Fibroblast of villous mesenchyme (primary cell): ENCODE data around the gene KCNQ5. TPM values are rescaled to one million over a fixed set of nuclear protein-coding genes. Genes with fewer than 3 reads are reported as not detected.

ENCODE experiments used
- DNase-seq: peaks from one replicate; pipeline ENCODE4 v3.0.0-alpha.2; 2010; ENCODE audit warnings: low read depth
- H3K4me3 ChIP-seq: 2 replicates; pipeline ENCODE4 v1.5.1; 2011; ENCODE audit warnings: low read depth, mild to moderate bottlenecking, low read length
- total RNA-seq: library from RNA; depleted of rRNA; stranded (reverse); fragments of >200 nt; gene quantifications from 2 replicates; pipeline ENCODE4 v1.2.3, GENCODE V29; 2012
- TF ChIP-seq, protein P1 (sequence below): IDR thresholded peaks from 2 replicates; pipeline ENCODE4 v1.5.1; 2012; ENCODE audit warnings: low read depth, mild to moderate bottlenecking, low read length; ENCODE audit not compliant: insufficient read depth

KCNQ5 gene
- total RNA-seq, 1 donor, result 0.86 TPM

DNA sequence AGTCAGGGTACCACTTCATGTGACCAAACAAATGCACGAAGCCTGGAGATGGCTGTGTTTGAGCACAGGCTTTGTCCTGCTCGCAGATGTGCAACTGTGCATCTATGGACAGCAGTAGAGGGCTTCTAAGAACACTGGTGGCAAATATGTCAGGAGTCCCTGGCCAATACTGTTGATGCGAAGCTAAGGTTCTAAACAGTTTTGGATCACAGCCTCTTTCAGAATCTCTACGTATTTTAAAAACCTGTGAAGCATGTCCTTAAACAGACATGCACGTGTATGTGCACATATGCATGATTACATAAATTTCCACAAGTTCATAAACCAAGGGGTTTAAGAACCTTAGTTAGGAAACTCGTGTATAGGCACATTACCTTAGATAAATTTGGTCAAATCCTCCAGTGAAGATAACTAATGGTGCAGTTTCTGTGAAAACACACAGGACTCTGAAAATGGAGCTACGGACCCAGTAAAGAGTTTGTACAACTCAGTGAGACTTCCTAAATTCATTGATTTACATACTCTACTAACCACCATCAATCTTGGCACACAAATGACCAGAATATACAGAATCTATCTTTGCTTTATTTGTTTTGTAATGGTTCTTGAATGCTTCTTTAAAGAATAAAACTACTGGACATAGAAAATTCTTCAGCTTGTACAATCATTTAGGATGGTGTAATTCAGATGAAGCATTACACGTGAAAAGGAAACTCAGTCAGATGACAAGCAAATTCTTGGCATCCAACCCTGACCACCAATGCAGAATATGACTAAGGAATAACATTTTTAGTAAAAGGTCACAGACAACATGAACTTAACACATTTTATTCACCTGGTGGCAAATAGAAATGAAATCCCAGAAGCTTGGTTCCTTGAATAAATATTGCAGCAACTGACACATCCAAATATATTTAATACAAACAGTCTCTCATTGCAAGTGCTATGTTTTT is 27.4 kb downstream of the KCNQ5 start:
- DNase-seq, result peak; percentile 58
- H3K4me3 ChIP-seq, result no peak overlapping the region
- TF ChIP-seq, protein P1, sequence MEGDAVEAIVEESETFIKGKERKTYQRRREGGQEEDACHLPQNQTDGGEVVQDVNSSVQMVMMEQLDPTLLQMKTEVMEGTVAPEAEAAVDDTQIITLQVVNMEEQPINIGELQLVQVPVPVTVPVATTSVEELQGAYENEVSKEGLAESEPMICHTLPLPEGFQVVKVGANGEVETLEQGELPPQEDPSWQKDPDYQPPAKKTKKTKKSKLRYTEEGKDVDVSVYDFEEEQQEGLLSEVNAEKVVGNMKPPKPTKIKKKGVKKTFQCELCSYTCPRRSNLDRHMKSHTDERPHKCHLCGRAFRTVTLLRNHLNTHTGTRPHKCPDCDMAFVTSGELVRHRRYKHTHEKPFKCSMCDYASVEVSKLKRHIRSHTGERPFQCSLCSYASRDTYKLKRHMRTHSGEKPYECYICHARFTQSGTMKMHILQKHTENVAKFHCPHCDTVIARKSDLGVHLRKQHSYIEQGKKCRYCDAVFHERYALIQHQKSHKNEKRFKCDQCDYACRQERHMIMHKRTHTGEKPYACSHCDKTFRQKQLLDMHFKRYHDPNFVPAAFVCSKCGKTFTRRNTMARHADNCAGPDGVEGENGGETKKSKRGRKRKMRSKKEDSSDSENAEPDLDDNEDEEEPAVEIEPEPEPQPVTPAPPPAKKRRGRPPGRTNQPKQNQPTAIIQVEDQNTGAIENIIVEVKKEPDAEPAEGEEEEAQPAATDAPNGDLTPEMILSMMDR, result no peak

DNA sequence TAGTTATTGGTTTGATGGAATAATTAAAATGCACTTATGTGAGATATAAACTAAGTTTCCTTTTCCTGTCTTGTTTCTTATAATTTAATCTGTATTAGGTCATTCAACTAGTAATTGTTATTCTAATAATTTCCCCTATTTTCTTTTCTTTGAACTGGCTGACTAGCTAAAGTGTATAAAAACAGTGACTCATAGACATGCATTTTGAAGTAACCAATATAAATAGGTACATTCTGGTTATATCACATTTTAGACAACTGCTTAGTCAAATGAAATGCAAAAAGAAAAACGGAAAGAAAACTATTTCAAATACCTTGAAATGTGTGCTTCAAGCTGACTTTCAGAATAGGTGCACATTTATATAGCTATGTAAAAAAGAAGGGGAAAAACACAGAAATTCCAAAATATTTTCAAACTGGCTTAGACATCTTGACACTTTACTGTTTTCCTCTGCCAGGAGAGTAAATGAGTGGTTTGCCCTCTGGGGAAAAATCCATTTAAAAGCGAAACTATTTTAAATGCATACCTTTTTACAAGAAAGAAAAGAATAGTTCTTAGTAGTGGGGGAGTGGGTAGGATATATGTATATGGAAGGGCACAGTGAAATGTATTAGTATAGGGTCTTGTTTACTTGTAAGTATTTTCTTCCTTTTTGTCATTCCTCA is 28.3 kb downstream of the KCNQ5 start:
- TF ChIP-seq, protein P1, result no peak
- DNase-seq, result no peak
- H3K4me3 ChIP-seq, result no peak overlapping the region

DNA sequence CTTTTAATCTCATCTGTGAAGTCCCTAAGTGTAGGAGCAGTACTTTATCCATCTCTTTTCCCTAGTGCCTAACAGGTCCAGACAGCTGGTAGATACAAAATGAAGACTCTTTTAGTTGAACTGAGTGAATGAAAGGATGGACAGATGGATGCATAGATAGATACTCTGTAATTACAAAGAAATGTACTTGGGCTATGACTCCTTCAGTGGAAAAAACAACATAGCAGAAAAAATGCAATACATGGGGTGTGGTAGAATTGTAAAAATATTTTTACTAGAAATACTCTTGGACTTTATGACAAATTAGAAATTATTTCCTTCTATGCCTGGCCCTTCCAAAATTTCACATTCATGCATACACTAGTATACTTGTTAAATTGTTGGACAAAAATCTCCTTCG is 29.3 kb downstream of the KCNQ5 start:
- no peak for DNase-seq
- H3K4me3 ChIP-seq, result no peak overlapping the region
- TF ChIP-seq, protein P1, result no peak

DNA sequence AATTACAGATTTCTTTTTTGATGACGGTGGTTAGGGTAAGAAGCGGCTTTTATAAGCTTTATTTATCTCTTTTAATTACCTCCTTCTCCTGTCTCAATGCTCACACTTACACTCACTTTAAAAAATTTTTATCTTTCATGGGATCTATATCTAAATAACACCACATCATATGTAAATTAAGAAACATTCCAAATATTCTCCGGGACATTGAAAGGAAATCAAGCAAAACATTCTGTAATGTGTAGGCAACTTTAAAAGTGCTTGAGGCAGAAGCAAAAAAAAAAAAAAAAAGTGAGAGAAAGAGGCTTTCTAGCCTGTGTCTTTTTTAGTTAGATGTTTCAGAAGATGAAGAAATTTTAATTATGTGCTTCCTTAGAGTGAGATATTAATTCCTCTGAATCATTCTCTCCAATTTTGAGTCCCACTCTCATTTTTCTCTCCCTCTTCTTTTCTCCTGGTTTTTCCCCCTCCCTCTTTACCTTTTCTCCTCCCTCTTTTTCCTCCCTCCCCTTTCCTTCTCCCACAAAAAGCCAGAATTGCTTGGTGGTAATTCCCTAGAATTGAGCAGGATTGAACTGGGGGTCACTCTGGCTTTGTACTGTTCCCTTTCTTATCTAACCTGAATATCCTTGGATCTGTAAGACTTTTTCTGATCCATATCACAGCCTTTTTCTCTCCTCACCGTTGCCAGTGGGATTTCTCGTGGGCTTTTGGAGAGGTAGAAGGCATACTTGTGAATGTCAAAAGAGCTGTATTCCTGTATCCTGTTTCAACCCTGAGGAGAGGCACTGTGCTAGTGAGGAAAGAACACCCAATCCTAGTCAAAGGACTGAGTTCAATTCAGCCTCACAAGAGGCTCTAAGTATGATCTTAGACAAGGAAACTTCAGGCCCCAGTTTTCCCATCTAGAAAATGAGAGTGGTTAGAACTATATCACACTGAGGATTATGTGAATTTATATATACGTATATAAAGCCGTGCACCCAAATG is 30.4 kb downstream of the KCNQ5 start:
- TF ChIP-seq, protein P1, result no peak
- no peak for DNase-seq
- no peak overlapping the region for H3K4me3 ChIP-seq

DNA sequence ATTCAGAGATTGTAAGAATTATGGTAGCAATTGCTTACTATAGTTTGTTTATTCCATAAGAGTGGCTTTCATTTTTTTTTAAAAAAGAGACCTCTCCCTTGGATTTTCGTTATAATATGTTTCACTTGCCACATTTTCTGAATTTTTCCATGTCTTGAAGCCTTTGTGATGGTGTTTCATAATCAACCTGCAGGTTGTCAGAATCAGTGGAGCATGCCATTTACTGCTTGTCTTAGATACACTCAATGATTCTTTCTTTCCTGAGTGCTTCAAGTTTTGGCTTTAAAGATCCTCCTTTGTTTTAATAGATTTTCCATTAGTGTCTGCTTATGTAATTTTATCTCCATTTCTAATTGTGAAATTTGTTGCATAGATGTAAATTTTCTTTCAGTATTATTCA is 31.2 kb downstream of the KCNQ5 start:
- TF ChIP-seq, protein P1, result no peak
- DNase-seq, result no peak
- H3K4me3 ChIP-seq, result no peak overlapping the region

DNA sequence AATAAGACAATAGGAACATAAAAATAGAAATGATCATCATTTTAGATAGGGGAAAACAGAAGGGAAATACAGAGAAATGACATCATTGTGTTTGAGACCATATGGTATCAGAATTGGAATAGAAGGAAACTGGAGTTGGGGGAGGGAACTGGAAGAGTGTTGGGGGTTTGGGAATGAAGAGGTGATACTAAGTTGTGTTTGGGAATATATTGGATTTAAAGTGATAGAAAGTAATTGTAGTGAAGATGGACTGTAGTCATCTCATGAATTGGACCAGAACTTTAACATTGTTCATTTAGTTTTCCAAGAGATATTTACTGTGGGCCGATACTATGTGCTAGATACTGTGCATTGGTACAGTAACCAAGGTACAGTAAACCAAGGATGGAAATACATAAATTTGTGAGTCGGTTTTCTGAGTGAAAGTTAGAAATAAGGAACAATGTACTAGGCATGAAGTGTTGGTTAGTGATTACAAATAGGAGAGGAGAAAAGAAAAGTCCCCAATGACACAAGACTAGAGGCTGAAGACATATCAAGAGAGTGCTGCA is 32.3 kb downstream of the KCNQ5 start:
- DNase-seq, result no peak
- no peak overlapping the region for H3K4me3 ChIP-seq
- TF ChIP-seq, protein P1, result no peak
